Panc1 (cell line): Measurements from ENCODE around the gene LRRC74A.

Experiments used
- POLR2AphosphoS5 ChIP-seq: IDR thresholded peaks from 2 replicates; pipeline ENCODE4 v1.6.1; 2012; ENCODE audit warnings: mild to moderate bottlenecking, low read depth, low read length, moderate library complexity
- SIN3A ChIP-seq: IDR thresholded peaks from 2 replicates; pipeline ENCODE4 v1.6.1; 2012; ENCODE audit warnings: low read depth, mild to moderate bottlenecking, low read length, moderate library complexity, borderline replicate concordance; ENCODE audit not compliant: insufficient read depth
- TCF7L2 ChIP-seq: IDR thresholded peaks from 2 replicates; pipeline ENCODE4 v1.6.1; 2011; ENCODE audit warnings: mild to moderate bottlenecking, low read depth, low read length, inconsistent platforms
- TF ChIP-seq, protein P1 (sequence below): fragments of 450-650 bp; IDR thresholded peaks from 2 replicates; pipeline ENCODE4 v1.5.1; 2017; ENCODE audit warnings: mild to moderate bottlenecking

- TF ChIP-seq, protein P1, sequence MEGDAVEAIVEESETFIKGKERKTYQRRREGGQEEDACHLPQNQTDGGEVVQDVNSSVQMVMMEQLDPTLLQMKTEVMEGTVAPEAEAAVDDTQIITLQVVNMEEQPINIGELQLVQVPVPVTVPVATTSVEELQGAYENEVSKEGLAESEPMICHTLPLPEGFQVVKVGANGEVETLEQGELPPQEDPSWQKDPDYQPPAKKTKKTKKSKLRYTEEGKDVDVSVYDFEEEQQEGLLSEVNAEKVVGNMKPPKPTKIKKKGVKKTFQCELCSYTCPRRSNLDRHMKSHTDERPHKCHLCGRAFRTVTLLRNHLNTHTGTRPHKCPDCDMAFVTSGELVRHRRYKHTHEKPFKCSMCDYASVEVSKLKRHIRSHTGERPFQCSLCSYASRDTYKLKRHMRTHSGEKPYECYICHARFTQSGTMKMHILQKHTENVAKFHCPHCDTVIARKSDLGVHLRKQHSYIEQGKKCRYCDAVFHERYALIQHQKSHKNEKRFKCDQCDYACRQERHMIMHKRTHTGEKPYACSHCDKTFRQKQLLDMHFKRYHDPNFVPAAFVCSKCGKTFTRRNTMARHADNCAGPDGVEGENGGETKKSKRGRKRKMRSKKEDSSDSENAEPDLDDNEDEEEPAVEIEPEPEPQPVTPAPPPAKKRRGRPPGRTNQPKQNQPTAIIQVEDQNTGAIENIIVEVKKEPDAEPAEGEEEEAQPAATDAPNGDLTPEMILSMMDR = no peak
- TF ChIP-seq POLR2AphosphoS5 = no peak
- TF ChIP-seq SIN3A = no peak
- TF ChIP-seq TCF7L2 = no peak
Measured at GRCh38 chr14:76828339-76829012, 2.3 kb downstream of the LRRC74A start.
